Lung (tissue), 12 donors: ENCODE results near the gene CENPP. TPM values are rescaled to one million over a fixed set of nuclear protein-coding genes. Genes with fewer than 3 reads are reported as not detected.
A peak's percentile ranks its signal among the peaks of the same experiment; 100 is the strongest.

ENCODE experiments used
- ATAC-seq: fragments of 200-7000 bp; cut with Tn5 transposase; one replicate; pipeline ENCODE4 v1.9.1; 2020; ENCODE audit warnings: moderate number of reproducible peaks; ENCODE audit not compliant: insufficient read depth, low FRiP score
- DNase-seq, 3 donors: peaks; one replicate each; pipeline ENCODE4 v3.0.0-alpha.2; 2013 to 2017
- H3K27ac ChIP-seq, 2 donors: one replicate each; pipeline ENCODE4 v1.5.1; 2013; ENCODE audit warnings: mild to moderate bottlenecking in 2 of 2, moderate library complexity in 2 of 2, control low read depth in 1 of 2, inconsistent platforms in 1 of 2, low read depth in 1 of 2, low read length in 1 of 2
- H3K27me3 ChIP-seq, 3 donors: one replicate each; pipeline ENCODE4 v1.5.1; 2013; ENCODE audit warnings: low read length in 2 of 3; ENCODE audit not compliant: control insufficient read depth in 3 of 3, insufficient read depth in 3 of 3
- H3K36me3 ChIP-seq, 4 donors: one replicate each; pipeline ENCODE4 v1.5.1; 2013; ENCODE audit warnings: low read length in 4 of 4, mild to moderate bottlenecking in 1 of 4, moderate library complexity in 1 of 4; ENCODE audit not compliant: control insufficient read depth in 4 of 4, insufficient read depth in 4 of 4
- H3K4me1 ChIP-seq, 5 donors: one replicate each; pipeline ENCODE4 v1.5.1; 2013; ENCODE audit warnings: low read length in 5 of 5, mild to moderate bottlenecking in 2 of 5, moderate library complexity in 1 of 5; ENCODE audit not compliant: control insufficient read depth in 5 of 5, insufficient read depth in 5 of 5
- H3K4me3 ChIP-seq: one replicate; pipeline ENCODE4 v1.5.1; 2013; ENCODE audit warnings: mild to moderate bottlenecking, control low read depth, moderate library complexity
- H3K9ac ChIP-seq, 2 donors: one replicate each; pipeline ENCODE4 v1.5.1; 2013; ENCODE audit warnings: low read length in 2 of 2, control low read depth in 1 of 2; ENCODE audit not compliant: insufficient read depth in 1 of 2
- H3K9me3 ChIP-seq, 4 donors: one replicate each; pipeline ENCODE4 v1.5.1; 2013; ENCODE audit warnings: low read length in 3 of 4, mild to moderate bottlenecking in 1 of 4, moderate library complexity in 1 of 4; ENCODE audit not compliant: control insufficient read depth in 4 of 4, insufficient read depth in 3 of 4
- WGBS, 2 donors: extraction: QIAGEN DNeasy Blood & Tissue Kit; methylation state at CpG; one replicate each; pipeline ENCODE4 v1.1.7; 2013; 5-methylcytosine and 5-hydroxymethylcytosine counted together
- polyA plus RNA-seq, 2 donors: library from polyadenylated mRNA; stranded (reverse); fragments of 200-250 nt; gene quantifications; one replicate each; pipeline ENCODE4 v1.2.1, GENCODE V29; 2013
- total RNA-seq, 2 donors: library from RNA; depleted of rRNA in 1 of 2; stranded (reverse); fragments of >200 nt in 1 of 2; gene quantifications; one replicate each; pipeline ENCODE4 v1.2.1, GENCODE V29; 2014 to 2021
- TF ChIP-seq, protein P1 (sequence below): IDR thresholded peaks from 2 replicates; pipeline ENCODE4 v1.5.1; 2012; ENCODE audit warnings: mild to moderate bottlenecking; ENCODE audit errors: control extremely low read depth, extremely low read depth
- donor health status: control.
- donor health status: control.
- donor health status: Bipolar disorder and iron deficiency.
- donor health status: healthy.
- donor health status: DM: yes; HTN: yes; CAD: no.

The CENPP gene
- total and polyA plus RNA-seq, 4 donors = 1.2 to 11.8 (median 2.9) TPM

- H3K27ac ChIP-seq = no peak overlapping the region
- no peaks in the 10 kb centered on the region for H3K27me3 ChIP-seq
- ATAC-seq (no peak), DNase-seq (no peak)
- H3K36me3 ChIP-seq = peaks cover 0 to 9% (median 3%) of the 10 kb centered on the region in 4 donors
- no peak overlapping the region for H3K4me3 ChIP-seq
- TF ChIP-seq, protein P1, sequence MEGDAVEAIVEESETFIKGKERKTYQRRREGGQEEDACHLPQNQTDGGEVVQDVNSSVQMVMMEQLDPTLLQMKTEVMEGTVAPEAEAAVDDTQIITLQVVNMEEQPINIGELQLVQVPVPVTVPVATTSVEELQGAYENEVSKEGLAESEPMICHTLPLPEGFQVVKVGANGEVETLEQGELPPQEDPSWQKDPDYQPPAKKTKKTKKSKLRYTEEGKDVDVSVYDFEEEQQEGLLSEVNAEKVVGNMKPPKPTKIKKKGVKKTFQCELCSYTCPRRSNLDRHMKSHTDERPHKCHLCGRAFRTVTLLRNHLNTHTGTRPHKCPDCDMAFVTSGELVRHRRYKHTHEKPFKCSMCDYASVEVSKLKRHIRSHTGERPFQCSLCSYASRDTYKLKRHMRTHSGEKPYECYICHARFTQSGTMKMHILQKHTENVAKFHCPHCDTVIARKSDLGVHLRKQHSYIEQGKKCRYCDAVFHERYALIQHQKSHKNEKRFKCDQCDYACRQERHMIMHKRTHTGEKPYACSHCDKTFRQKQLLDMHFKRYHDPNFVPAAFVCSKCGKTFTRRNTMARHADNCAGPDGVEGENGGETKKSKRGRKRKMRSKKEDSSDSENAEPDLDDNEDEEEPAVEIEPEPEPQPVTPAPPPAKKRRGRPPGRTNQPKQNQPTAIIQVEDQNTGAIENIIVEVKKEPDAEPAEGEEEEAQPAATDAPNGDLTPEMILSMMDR = no peak
- H3K4me1 ChIP-seq = no peaks in the 10 kb centered on the region
- no peaks in the 10 kb centered on the region for H3K9me3 ChIP-seq
- 100% methylated on average over 1 of the region's 1 CpG for WGBS, 2 donors
- no peak overlapping the region for H3K9ac ChIP-seq
Measured at GRCh38 chr9:92341578-92341977, 15.8 kb downstream of the CENPP start.

DNA sequence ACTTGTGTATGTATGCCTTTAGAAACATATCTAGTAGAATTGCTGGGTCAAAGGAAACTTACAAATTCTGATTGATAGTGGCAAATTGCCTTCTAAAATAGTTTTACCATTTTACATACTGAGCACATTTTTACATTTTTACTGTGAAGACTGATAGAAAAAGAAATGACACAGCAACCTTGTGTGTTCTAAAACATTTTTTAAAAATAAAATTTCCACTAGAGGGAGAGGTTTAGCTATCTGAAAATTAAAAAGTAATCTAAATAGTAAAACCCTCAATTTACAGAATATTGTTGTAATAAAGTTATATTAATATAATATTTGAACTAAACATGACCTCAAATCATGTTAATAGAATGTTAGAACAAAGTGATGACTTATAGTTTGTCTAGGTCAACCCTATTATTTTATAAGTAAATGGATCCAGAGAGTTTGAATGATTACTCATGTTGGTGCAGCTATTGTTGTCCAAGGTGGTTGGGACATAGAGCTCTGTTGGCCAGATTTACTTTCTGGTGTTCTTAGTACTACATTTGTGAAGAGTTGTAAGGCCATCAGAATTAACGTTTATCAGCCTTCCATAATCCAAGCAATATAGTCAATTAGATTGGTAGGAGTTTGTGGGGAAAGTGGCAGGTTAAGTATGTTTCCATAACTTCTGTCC is 17.2 kb downstream of the CENPP start:
- DNase-seq (peak in 2 of 3 donors; percentile 30 to 32), ATAC-seq (no peak)
- Histone ChIP-seq H3K27ac (no peak overlapping the region), H3K4me1 (no peaks in the 10 kb centered on the region), H3K27me3 (no peaks in the 10 kb centered on the region), H3K4me3 (no peak overlapping the region), H3K9ac (no peak overlapping the region), H3K36me3 (peaks cover 0 to 9% (median 3%) of the 10 kb centered on the region in 4 donors), H3K9me3 (no peaks in the 10 kb centered on the region)
- TF ChIP-seq, protein P1 = no peak
- WGBS, 2 donors = 91% methylated on average over 1 of the region's 1 CpG

GRCh38 chr9:92345582-92345981 is 19.8 kb downstream of the CENPP start:
- TF ChIP-seq, protein P1 = no peak
- ATAC-seq (no peak), DNase-seq (no peak)
- no peaks in the 10 kb centered on the region for H3K9me3 ChIP-seq
- H3K27ac ChIP-seq = no peak overlapping the region
- H3K27me3 ChIP-seq = no peaks in the 10 kb centered on the region
- peaks cover 0 to 2% (median 0%) of the 10 kb centered on the region in 4 donors for H3K36me3 ChIP-seq
- no peak overlapping the region for H3K4me3 ChIP-seq
- H3K4me1 ChIP-seq = peaks cover 0 to 10% (median 0%) of the 10 kb centered on the region in 5 donors
- no peak overlapping the region for H3K9ac ChIP-seq
